ENCODE results near the gene DSC1.
"Not testable (repeated sequence)": the region's sequence is repeated elsewhere in the genome, so short reads cannot be mapped to it uniquely, and the experiment has no call there.

The DSC1 gene, protein sequence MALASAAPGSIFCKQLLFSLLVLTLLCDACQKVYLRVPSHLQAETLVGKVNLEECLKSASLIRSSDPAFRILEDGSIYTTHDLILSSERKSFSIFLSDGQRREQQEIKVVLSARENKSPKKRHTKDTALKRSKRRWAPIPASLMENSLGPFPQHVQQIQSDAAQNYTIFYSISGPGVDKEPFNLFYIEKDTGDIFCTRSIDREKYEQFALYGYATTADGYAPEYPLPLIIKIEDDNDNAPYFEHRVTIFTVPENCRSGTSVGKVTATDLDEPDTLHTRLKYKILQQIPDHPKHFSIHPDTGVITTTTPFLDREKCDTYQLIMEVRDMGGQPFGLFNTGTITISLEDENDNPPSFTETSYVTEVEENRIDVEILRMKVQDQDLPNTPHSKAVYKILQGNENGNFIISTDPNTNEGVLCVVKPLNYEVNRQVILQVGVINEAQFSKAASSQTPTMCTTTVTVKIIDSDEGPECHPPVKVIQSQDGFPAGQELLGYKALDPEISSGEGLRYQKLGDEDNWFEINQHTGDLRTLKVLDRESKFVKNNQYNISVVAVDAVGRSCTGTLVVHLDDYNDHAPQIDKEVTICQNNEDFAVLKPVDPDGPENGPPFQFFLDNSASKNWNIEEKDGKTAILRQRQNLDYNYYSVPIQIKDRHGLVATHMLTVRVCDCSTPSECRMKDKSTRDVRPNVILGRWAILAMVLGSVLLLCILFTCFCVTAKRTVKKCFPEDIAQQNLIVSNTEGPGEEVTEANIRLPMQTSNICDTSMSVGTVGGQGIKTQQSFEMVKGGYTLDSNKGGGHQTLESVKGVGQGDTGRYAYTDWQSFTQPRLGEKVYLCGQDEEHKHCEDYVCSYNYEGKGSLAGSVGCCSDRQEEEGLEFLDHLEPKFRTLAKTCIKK

DNA sequence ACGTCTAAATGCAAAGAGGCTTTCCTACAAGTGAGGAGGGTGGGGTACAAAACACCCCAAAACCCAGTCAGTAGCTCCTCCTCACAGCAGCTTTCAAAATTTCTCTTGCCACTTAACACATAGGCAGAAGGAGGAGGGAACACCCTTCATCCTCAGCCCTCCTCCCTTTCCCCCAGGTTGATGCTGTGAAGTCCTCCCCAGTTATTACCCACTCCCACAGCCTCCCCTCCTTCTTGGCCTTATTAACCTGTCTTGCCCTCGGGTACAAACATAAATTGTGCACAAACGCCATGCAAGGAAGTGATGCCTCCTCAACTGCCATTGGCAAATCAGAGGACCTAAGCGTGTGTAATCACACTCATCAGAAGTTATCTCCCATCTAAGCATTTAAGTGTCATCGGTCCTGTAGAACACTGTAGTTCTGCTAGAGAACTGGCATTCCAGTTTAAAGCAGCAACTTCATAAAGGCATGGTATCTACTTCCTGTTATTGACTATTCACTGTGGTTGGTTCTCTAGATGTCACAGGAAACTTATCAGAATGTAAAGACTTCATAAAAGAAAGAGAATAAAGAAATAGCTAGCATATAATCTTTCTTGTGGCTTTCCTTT is at the start of gene DSC1:
Gene DSC1, minus strand, starts transcription at position 32 of the 611 bp plus-strand sequence. CDS start 262 bp downstream, outside the sequence.
- no peak for DNase-seq

DNA sequence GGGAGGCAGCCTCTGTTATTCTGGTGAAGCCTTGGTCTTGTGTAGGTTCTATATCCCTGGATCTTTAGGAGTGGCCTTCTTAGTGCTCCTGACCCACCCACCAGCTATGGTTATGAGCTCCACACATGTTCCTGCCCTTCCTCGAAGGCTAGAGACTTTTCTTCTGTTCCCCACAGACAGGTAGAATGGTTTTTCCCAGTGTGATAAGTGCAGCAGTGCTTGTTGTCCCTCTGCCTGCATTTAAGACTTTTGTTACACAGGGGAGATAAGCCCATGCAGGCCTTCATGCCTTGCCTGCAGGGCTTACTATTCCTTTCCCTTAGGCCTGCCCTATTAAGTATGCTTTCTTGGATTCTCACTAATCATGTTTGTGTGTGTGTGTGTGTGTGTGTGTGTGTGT is 48.4 kb upstream of the DSC1 start:
- DNase-seq, result no peak

DNA sequence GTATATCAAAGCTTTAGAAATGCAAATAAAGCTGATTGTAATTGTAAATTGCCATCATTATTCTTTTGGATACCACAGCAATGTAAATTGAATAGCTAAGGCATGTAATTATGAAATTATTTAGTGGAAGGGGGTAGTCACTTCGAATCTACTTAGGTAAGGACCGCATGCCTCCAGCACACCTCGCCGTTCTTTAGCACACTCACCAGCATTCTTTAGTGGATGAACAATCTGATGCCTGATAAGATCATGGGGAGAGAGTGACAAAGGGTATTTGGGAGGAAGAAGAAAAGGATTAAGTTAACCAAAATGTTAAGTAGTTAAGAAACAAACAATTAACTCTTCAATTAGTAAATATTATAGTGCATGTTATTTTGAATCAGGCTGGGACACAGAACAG is 46.4 kb upstream of the DSC1 start:
- DNase-seq, result no peak

DNA sequence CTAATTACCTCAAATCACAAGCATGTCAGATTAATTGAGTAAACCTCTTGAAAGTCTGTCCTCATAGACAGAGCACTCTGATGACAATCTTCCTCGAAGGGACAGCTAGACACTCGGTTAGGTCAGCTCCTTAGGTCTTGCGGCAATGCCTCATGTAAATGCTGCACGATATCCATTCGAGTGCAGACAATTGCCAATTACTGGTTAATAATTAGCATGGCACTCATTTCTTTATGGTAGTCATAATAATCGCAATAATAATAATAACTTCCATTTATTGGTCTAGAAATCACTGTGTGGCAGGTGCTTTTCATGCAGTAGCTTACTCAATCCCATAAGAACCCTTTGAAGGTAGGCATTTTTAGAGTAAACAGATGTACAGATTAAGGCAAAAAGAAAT is 44.7 kb upstream of the DSC1 start:
- no peak for DNase-seq

DNA sequence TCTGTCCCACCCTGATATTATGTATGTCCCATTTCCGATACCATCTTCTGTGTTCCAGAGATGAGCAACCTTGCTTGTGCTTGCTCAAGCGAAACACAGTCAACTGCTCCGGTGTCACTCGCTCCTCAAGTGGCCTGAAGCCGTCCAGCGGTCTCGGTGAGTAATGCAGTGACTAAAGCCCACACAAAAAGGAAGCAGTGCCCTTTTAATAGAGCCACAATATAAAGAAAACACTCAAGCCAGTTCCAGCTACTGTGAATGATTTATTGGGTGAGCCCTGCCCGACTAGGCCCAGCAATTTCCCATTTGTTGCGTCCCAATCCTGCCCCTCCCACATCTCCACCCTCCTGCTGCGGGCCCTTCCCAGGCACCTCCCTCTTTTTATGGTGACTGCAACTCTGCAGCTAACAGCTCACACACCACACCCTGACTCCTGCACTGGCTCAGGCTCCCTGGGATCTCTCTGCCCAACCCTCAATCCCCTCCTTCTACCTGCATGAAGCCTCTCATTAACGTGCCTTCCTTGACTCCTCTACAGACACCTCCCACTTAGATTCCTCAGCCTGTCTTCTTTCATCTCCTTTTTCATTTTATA is 44.2 kb upstream of the DSC1 start:
- DNase-seq, result no peak

DNA sequence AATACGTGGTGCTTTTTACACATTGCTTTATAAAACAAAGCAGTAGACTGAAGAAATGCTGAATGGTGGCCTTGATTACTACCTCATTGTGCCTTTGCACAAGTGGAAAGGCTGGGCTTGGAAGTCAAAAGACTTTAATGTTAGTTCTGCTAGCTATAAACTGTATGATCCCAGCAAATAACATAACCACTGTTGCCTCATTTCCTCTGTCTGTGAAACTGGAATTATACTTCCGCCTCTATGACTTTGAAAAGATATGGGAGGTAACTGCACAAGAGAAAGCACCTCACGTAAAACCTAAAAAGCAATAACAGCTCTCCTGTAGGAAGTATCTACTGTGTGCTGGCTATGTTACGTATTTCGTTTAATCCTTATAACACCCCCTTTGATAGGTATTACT is 43.4 kb upstream of the DSC1 start:
- DNase-seq, result no peak

DNA sequence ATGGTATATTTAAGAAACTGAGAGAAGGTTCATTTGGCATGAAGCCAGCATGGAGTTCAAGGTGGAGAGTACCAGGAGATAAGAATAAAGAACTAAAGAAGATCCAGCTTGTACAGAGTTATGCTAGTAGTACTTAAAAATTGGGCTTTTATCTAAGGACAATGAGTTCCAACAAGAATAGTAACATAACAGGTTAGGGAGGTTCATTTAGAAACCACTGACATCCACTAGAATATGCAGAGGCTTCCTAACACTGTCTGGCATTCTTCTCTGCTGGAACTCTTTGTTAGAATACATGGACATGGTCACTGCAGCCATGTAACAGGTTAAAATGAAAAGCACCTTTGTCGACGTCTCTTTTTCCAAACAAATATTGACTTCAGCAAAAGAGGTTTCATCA is 42.6 kb upstream of the DSC1 start:
- DNase-seq, result no peak

DNA sequence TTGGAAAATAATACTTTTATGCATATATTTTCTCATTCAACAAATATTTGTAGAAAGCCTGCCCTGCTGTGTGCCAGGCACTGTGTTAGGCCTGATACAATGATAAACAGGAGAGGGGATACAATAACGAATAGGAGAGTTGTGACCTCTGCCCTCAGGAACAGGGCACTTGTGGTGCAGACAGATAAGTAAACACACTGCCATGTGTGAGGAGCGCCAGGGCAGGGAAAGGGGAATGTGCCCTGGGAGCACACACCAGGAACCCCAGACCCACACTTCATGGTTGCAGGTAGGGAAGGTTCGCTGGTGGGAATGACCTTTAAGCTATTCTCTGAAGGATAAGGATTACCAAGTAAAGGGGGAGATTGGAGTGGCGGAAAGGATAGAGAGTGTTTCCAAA is 42.2 kb upstream of the DSC1 start:
- DNase-seq, result no peak

DNA sequence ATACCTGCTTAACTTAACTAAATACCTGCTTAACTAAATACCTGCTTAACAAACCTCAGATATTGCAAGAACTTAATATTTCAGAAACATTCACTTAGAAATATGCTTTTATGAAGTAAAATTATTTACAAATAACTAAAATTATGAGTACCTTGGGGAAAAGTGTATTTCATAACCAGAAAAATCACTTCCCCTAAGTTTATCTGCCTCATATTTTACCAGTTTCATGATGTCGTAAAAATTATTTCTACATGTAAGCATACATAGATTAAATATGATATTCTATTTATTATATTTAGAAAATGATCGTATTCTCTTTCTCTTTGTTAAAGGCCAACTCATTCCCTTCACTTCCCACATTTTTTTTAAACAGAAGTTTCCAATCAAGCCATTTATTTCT is 41.5 kb upstream of the DSC1 start:
- no peak for DNase-seq

DNA sequence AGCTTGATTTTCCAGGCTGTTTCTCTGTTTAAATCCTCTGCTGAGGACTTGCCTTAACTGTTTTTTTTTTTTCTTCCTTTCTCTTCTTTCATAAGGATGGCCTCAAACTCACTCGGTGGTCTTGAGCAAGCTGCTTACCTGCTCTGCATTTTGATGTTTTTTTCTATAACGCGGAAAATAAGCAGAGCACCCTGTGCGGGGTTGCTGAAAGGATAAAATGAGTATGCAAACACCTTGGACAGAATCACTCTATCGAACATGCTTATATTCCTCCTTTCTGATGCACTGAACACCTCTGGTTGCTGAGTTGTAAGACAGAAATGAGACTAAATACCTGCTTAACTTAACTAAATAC is 41.1 kb upstream of the DSC1 start:
- no peak for DNase-seq

DNA sequence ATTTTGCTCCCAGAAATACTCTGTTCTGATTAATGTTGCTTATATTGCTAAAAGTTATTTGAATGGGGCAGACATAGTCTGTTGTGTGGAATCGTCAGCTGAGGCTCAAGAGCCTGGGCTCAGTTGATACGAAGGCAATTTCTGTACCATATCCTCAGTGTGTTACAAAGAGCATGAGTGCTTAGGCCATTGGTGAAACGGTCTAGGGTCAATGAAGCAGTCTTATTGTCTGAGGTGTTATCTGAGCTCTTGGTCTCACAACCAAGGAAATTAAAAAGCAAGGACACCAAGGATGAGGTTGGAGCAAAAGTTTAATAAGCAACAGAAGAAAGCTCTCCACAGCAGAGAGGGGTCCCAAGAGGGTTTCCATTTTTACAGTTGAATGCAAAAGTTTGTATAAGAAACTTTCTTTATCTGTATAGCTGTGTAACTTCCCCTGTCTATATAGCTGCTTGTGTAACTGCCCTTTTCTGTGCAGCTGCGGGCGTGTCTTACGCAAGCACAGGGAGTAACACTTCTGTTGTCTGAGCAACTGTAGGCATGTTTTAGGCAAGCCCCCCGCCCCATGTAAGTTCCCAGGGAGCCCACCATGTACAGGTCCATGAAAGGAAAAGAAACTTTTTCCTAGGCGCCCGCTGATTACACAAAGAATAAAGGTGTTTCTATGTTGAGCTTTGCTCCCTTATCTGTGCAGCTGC is 40.6 kb upstream of the DSC1 start:
- no peak for DNase-seq

DNA sequence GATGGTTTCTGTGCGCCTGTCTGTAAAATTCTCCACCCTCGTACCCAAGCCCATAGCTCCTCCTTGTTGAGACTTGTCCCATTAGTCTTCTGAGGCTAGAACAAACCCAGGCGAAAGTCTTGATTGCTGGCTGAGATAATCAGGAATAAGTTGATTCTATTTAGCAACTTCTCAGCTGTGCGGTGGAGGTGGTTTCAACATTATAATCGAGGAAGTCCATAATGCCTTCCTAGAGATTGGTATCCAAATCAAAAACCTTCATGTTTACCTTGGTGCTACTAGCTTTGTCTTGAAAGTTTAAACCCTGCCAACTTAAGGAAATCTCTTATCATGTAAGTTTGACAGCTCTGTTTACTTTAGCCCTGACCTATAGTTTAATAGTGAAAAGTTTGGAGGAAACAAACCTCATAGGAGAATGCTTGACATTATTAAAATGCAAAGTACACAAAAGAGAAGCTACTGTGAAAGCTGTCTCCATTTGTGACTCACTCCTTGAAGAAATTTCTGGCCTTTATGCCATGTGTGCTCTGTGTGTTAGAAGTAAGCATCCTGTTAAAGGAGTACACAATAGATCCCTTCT is 36.6 kb upstream of the DSC1 start:
- no peak for DNase-seq

DNA sequence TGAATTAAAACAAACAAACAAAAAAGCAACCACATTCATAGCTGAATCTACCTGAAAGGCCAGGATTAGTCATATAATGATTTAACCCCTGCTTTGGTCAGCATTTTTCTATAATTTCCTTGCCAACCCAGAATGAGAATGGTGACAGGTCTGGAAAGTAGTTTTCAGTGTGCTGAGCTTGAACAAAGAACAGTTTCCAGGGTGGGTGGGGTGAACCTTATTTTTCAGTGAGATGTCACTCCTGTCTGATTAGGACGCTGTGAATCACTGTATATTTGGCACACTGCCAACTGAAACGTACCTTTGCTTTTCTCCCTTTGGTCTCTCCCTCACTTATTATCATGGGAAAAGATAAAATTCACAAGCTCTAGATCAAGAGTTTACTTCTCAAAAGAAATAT is 35.0 kb upstream of the DSC1 start:
- no peak for DNase-seq

DNA sequence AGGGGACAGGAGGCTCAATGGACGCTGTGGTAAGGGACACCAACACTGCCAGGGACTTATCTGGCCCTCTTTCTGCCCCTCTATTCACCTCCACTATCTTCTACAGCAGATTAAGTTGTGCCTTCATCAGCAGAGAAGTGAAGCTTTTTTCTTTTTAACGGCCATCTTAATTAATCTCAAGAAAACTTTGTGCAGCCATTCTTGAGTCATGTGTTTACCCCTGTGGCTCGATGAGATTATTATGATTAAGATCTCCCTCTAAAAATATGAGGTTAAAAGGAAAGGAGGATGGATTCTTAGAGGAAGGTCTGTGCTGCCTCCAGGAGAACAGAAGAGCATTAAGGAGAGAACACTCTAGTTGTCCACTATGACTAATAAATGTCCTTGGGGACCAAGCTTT is 32.4 kb upstream of the DSC1 start:
- no peak for DNase-seq

DNA sequence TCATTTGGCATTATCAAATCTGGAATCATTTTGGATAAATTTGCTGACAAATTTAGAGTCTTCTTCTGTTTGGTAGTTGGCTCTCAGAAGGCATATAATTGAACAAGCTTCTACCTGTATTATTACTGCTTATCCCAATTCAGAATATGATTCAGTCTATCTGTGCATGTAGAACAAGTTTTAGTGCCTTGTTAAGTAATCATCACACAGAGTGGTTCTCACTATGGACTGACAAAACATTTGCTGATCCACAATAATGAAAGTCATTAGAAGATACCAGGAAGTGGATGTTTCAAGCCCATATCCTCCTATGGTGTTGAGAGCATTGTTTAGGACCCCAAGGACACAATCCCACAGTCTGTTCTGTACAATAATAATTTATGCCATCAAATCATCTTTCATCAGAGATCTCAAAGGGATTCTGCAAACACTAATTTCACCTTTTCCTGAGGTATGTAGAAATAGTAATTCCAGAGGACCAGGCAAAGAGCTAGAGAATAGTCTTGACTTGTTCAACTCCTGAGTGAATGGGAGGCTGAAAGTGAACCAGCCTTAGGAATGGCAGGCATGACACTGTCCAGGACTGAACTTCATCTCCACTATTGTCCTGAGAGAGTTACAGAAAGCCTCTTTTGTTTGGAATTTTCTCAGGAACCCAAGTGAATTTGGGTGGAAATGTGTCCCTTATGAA is 29.6 kb upstream of the DSC1 start:
- DNase-seq, result no peak

DNA sequence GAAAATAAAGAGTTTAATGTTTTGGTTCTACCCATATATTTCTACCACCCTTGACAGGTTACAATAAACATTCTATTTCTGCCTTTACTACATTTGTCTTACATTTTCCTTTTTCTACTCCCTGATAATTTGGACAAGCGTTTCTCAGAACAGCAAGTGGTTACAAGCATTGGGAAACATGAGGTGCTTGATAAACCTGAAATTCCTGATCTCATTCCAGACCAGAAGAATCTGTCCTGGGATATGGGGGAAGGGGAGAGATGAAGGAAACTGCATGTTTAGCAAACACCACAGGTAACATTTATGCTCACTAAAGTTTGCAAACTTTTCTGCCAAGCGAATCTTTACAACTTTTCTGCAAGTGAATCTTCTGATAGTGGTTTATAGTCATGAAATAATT is 28.3 kb upstream of the DSC1 start:
- DNase-seq, result no peak

DNA sequence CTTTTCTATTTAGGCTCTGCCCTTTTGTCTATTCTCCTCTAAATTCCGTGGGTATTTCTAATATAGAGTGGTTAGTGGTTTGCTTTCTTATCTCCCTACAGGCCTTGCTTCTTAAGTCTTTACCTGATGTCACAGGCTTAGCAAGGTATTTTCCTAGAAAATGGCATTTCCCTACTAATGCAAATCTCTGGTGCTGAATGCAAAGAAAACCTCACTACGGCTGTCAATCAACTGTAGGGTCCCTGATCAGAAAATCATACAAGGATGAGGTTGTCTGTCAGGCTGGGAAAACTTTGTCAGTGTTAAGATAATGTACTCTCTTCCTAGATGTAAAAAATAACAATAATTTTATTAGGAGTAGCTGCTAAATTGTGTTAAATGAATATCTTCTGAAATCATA is 27.1 kb upstream of the DSC1 start:
- no peak for DNase-seq

DNA sequence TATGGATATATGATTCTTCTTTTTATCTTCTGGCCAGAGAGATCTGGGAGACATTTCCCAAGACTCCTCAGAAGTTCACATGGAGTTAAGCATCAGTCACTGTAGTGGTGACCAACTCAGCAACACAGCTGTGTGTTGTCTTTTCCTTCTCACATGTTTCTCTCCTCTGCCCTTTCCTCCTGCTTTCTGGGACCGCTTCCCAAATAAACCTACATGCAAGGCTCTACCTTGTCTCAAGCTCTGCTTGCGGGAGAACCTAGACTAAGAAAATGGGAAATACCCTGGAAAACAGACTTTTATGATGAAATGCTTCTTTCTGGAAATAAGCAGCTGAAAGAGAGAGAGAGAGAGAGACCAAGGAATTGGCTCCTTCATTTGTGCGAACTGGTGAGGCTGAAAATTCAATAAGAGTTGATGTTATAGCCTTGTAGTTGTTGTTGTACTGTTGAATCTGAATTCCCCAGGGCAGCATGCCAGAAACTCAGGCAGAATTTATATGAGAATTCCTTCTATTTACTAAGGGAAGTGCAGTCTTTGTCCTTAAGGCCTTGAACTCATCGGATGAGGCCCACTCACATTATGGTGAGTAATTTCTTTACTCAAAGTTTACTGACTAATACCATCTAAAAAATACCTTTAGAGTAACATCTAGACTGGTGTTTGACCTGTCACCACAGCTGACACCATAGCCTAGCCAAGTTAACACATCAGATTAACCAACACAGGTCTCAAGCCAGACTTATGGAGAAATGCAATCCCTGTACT is 22.7 kb upstream of the DSC1 start:
- no peak for DNase-seq

DNA sequence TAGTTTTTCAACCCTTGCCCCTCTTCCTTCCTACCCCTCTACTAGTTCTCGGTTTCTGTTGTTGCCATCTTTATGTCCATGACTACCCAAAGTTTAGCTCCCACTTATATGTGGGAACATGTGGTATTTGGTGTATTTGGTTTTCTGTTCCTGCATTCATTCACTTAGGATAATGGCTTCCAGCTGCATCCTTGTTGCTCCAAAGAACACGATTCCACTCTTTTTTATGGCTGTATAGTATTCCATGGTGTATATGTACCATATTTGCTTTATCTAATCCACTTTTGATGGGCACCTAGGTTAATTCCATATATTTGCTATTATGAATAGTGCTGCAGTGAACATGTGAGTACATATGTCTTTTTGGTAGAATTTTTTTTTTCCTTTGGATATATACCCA is 20.6 kb upstream of the DSC1 start:
- no peak for DNase-seq

DNA sequence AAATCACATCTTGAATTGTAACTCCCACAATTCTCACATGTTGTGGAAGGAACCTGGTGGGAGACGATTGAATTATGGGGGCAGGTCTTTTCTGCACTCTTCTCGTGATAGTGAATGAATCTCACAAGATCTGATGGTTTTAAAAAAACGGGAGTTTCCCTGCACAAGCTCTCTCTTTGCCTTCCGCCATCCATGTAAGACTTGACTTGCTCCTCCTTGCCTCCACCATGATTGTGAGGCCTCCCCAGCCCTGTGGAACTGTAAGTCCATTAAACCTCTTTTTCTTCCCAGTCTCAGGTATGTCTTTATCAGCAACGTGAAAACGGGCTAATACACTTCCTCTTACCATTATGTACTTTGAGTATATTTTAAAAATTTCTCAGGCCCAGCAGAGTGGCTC is 14.7 kb upstream of the DSC1 start:
- DNase-seq, result not testable (repeated sequence)

DNA sequence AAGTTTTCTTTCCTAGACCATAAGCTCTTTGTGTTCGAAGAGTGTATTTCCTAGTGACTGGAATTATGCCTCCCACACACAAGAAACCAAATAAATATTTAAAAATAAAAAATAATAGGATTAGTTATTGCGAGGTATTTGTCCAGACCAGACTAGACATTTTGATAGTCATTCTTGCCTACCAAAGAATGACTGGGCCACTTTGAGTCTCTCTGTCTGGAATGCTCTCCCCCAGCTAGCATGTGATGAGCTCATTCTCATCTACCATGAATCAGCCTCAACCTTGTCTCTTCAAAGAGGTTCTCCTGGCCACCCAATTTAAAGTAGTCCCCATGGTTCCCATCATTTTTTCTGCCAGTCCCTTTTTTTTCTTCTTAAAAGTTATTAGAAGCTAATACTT is 13.9 kb upstream of the DSC1 start:
- DNase-seq, result no peak

Measured in stimulated activated CD4-positive, alpha-beta T cell treated with anti-CD3 and anti-CD28 coated beads, Interleukin-12 subunit alpha, Interleukin-12 subunit beta, amount 100 ng/mL, for 4 hours (primary cell).